ENCODE data around the gene WDR87.

Gene WDR87

DNA sequence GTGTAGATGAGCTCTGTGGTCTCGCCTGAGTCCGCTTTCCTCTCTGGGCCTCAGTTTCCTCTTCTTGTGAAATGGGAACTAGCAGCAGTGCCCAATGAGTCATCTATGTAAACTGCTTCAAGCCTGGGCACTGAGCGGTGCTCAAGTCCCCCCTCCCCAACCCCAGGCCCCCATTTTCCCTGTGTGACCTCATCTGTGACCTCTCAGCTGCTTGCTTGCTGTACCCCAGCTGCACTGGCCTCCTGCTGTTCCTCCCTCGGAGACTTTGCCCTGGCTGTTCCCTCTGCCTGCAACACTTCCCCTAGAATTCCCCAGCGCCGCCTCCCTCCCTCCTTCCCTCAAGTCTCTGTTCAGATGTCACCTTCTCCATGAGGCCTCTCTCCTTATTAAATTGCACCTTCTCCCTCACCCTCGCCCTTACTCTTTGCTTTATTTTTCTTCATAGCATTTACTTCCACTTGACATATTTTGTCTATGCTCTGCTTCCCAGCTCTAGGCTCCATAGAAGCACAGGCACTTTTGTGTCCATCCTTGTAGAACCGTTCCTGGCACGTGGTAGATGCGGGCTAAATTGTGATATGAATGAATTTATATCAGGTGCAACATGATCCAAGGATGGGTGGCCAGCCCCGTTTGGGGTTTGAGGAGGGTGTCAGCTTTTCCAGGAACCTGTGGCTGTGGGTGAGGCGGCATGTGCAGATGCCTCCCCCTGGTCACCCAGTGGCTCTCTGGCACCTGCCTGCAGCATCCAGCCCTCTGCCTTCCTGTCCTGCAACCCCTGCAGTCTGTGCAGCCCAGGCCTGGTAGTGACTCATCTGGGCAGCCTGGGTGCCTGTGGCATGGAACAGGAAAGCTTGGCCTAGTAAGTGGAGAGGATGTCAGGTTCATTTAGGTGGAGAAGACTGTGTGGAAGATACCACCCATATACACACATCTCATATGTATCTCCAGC lies 26.9 kb upstream of the WDR87 start:
- in situ Hi-C loops (cut with MboI; ENCODE audit: low sequenced_read_pairs, unreplicated experiment) = no loop called here
- DNase-seq (ENCODE audit: low spot score) = no peak

DNA sequence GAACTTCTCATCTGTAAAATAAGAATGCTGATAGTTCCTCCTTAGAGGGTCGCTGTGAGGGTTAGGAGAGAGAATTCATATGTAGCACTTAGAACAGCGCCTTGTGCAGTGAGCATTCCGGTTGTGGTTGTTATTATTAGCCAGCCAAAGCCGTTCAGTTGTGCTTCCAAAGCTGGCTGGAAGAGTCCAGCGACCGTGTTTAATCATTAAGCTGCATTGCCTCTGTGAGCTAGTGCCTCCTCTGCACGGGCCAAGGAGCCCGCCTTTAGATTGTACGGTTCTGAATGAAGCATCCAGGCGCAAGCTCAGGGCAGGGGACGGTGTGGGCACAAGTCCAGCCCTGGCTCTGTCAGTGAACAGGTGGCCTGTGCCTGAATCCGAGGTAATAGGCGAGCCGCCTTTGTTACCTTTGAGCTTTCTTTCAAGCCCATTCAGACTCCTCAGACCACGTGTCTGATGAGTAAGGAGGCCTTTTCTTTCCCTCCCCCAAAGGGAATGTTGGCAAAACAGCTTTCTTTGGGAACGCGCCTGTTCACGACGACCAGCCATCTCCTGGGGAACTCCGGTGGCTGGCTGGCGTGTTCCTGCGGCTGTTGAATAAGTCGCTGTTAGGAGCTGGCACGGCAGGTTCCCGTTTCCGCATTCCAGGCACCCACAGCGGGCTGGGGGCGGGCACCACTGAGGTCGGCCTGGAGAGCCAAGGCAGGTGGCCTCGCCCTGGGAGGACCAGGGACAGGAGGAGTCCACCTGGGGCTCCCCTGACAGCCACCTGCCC lies 25.7 kb upstream of the WDR87 start:
- in situ Hi-C loops (cut with MboI; ENCODE audit: low sequenced_read_pairs, unreplicated experiment) = no loop called here
- peak; percentile 57 for DNase-seq (ENCODE audit: low spot score)
- TF ChIP-seq, protein P1, sequence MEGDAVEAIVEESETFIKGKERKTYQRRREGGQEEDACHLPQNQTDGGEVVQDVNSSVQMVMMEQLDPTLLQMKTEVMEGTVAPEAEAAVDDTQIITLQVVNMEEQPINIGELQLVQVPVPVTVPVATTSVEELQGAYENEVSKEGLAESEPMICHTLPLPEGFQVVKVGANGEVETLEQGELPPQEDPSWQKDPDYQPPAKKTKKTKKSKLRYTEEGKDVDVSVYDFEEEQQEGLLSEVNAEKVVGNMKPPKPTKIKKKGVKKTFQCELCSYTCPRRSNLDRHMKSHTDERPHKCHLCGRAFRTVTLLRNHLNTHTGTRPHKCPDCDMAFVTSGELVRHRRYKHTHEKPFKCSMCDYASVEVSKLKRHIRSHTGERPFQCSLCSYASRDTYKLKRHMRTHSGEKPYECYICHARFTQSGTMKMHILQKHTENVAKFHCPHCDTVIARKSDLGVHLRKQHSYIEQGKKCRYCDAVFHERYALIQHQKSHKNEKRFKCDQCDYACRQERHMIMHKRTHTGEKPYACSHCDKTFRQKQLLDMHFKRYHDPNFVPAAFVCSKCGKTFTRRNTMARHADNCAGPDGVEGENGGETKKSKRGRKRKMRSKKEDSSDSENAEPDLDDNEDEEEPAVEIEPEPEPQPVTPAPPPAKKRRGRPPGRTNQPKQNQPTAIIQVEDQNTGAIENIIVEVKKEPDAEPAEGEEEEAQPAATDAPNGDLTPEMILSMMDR (IDR thresholded peaks at IDR 0.05; ENCODE audit: borderline replicate concordance, control extremely low read depth, extremely low read depth, insufficient read depth, missing control alignments) = no peak

More for the DNA sequence above, 26.9 kb upstream of the WDR87 start:
- TF ChIP-seq, protein P1 (IDR thresholded peaks at IDR 0.05; ENCODE audit: borderline replicate concordance, control extremely low read depth, extremely low read depth, insufficient read depth, missing control alignments) = no peak

DNA sequence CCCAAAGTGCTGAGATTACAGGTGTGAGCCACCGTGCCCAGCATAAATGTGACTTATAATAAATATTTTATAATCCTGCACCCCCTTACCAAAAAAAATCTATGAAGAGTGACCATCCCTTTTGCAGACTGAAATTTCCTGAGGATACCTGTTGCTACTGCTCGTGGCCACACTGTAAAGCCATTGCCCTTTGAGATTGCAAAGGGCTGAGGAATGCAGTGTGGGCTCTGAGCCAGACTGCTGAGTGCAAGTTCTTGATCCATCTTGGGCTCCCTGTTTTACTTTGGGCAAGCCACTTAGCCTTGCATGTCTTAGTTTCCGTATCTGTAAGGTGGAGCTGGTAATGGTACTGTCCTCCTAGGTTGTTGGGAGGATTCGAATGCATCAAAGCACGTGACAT lies 24.0 kb upstream of the WDR87 start:
- TF ChIP-seq, protein P1 (IDR thresholded peaks at IDR 0.05; ENCODE audit: borderline replicate concordance, control extremely low read depth, extremely low read depth, insufficient read depth, missing control alignments) = no peak
- DNase-seq (ENCODE audit: low spot score) = no peak
- in situ Hi-C loops (cut with MboI; ENCODE audit: low sequenced_read_pairs, unreplicated experiment) = no loop called here

DNA sequence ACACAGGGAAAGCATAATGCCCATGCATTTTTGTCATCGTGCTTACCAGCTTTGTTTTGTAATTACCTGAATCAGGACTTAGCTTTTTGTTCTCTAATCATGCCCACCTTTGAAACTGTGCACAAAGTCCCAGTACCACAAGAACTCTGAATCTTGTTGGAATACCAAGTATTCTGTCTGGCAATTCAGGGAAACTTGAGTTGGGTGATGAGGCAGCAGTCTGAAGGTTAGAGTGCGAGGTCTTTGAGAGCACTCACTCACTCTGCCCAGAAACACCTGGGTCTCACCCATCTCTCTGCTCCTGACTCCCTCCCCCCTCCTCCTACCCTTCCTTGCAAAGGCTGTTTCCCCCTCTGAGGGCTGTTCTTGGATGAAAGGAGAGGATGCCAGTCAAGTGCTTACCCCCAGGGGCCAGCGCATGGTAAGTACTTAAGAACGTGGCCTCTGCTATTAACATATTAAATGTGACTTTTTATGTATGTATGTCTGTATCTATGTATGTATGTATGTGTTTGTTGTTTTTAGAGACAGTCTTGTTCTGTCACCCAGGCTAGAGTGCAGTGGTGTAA lies 23.0 kb upstream of the WDR87 start:
- no peak for DNase-seq (ENCODE audit: low spot score)
- in situ Hi-C loops (cut with MboI; ENCODE audit: low sequenced_read_pairs, unreplicated experiment) = no loop called here
- TF ChIP-seq, protein P1 (IDR thresholded peaks at IDR 0.05; ENCODE audit: borderline replicate concordance, control extremely low read depth, extremely low read depth, insufficient read depth, missing control alignments) = no peak

DNA sequence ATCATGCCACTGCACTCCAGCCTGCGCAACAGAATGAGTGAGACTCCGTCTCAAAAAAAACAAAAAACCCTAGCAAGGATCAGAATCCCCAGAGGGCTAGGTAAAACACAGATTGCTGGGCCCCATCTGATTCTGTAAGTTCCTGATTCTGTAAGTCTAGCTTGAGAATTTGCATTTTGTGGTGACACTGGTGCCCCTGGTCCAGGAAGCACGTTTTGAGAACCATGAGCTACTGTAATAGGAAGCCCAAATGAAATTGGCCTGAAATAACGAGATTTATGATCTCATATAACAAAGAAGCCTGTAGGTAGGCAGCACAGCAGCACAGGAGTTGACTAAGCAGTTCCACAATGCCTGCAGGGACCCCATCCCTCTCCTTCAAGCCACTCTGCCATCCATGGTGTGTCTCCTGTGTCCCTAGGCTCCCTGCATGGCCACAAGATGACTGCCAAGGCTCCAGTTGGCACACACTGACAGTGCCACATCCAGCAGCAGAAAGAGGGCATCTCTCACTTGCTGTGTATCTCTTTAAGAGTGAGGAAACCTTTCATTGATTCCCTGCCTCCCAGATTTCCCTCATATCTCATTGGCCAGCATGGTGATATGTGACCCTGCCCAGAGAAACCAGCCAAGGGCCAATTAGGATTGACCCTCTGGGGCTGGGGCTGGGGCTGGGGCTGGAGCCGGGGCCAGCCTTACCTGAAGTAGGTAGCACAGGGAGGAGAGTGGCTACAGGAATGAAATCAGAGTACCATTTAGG lies 22.3 kb upstream of the WDR87 start:
- in situ Hi-C loops (cut with MboI; ENCODE audit: low sequenced_read_pairs, unreplicated experiment) = no loop called here
- DNase-seq (ENCODE audit: low spot score) = peak; percentile 71
- TF ChIP-seq, protein P1 (IDR thresholded peaks at IDR 0.05; ENCODE audit: borderline replicate concordance, control extremely low read depth, extremely low read depth, insufficient read depth, missing control alignments) = no peak

DNA sequence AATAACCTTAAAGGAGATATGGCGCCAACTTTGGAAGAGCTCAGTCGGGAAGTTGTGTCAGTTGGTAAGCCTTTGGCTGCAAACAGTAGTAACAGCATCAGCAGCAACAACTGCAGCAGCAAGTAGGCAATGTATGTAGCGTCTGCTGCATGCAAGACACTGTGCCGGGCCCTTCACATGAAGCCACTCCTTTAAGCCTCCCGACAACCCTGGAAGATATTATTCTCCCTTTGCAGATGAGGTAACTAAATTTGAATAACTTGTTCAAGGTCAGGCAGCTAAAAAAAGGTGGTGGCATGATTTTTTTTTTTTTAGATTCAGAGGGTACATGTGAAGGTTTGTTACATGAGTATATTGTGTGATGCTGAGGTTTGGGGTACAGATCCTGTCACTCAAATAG lies 20.3 kb upstream of the WDR87 start:
- in situ Hi-C loops (cut with MboI; ENCODE audit: low sequenced_read_pairs, unreplicated experiment) = no loop called here
- TF ChIP-seq, protein P1 (IDR thresholded peaks at IDR 0.05; ENCODE audit: borderline replicate concordance, control extremely low read depth, extremely low read depth, insufficient read depth, missing control alignments) = no peak
- no peak for DNase-seq (ENCODE audit: low spot score)
